ENCODE results near the gene CAMK2D. TPM values are rescaled to one million over a fixed set of nuclear protein-coding genes. Genes with fewer than 3 reads are reported as not detected.

CAMK2D gene
- total and polyA plus RNA-seq, 2 donors from 2014 or later = 9.1 to 34.7 TPM

GRCh38 chr4:113604955-113605354 lies 156.6 kb downstream of the CAMK2D start:
- Histone ChIP-seq H3K9ac (ENCODE audit: low read length in 3 of 3) (no peak overlapping the region), H3K9me3 (ENCODE audit: control insufficient read depth in 2 of 3, insufficient read depth in 1 of 3, low read length in 3 of 3) (no peaks in the 10 kb centered on the region), H3K36me3 (ENCODE audit: control insufficient read depth in 2 of 3, insufficient read depth in 3 of 3, low read length in 3 of 3) (no peaks in the 10 kb centered on the region), H3K4me1 (ENCODE audit: control insufficient read depth in 2 of 3, insufficient read depth in 2 of 3, low read depth in 1 of 3, low read length in 3 of 3) (no peaks in the 10 kb centered on the region), H3K27me3 (ENCODE audit: control insufficient read depth, insufficient read depth, low read length) (no peaks in the 10 kb centered on the region), H3K4me3 (ENCODE audit: low read length in 3 of 3) (no peak overlapping the region), H3K27ac (ENCODE audit: low read depth in 2 of 2, low read length in 2 of 2) (no peak overlapping the region)
- no peak for FAIRE-seq
- TF ChIP-seq CTCF (IDR thresholded peaks at IDR 0.05; ENCODE audit: borderline replicate concordance, extremely low read depth, insufficient read depth) = no peak
- intact Hi-C loops (cut with DNase I) = no loop called here
- DNase-seq = no peak

- Histone ChIP-seq H3K4me3 (ENCODE audit: low read length in 3 of 3) (no peak overlapping the region), H3K36me3 (ENCODE audit: control insufficient read depth in 2 of 3, insufficient read depth in 3 of 3, low read length in 3 of 3) (no peaks in the 10 kb centered on the region), H3K9ac (ENCODE audit: low read length in 3 of 3) (no peak overlapping the region), H3K9me3 (ENCODE audit: control insufficient read depth in 2 of 3, insufficient read depth in 1 of 3, low read length in 3 of 3) (no peaks in the 10 kb centered on the region), H3K4me1 (ENCODE audit: control insufficient read depth in 2 of 3, insufficient read depth in 2 of 3, low read depth in 1 of 3, low read length in 3 of 3) (no peaks in the 10 kb centered on the region), H3K27me3 (ENCODE audit: control insufficient read depth, insufficient read depth, low read length) (no peaks in the 10 kb centered on the region), H3K27ac (ENCODE audit: low read depth in 2 of 2, low read length in 2 of 2) (no peak overlapping the region)
- FAIRE-seq = peak; percentile 29
- intact Hi-C loops (cut with DNase I) = no loop called here
- no peak for DNase-seq
- TF ChIP-seq CTCF (IDR thresholded peaks at IDR 0.05; ENCODE audit: borderline replicate concordance, extremely low read depth, insufficient read depth) = no peak
These were observed 157.6 kb downstream of the CAMK2D start for GRCh38 chr4:113603911-113604310.

- Histone ChIP-seq H3K9ac (ENCODE audit: low read length in 3 of 3) (no peak overlapping the region), H3K9me3 (ENCODE audit: control insufficient read depth in 2 of 3, insufficient read depth in 1 of 3, low read length in 3 of 3) (no peaks in the 10 kb centered on the region), H3K27me3 (ENCODE audit: control insufficient read depth, insufficient read depth, low read length) (no peaks in the 10 kb centered on the region), H3K36me3 (ENCODE audit: control insufficient read depth in 2 of 3, insufficient read depth in 3 of 3, low read length in 3 of 3) (no peaks in the 10 kb centered on the region), H3K27ac (ENCODE audit: low read depth in 2 of 2, low read length in 2 of 2) (no peak overlapping the region), H3K4me1 (ENCODE audit: control insufficient read depth in 2 of 3, insufficient read depth in 2 of 3, low read depth in 1 of 3, low read length in 3 of 3) (no peaks in the 10 kb centered on the region), H3K4me3 (ENCODE audit: low read length in 3 of 3) (no peak overlapping the region)
- TF ChIP-seq CTCF (IDR thresholded peaks at IDR 0.05; ENCODE audit: borderline replicate concordance, extremely low read depth, insufficient read depth) = no peak
- DNase-seq = no peak
- intact Hi-C loops (cut with DNase I) = no loop called here
- FAIRE-seq = no peak
These were observed 158.8 kb downstream of the CAMK2D start for GRCh38 chr4:113602646-113603228.

GRCh38 chr4:113601636-113602035 lies 159.9 kb downstream of the CAMK2D start:
- no peaks in the 10 kb centered on the region for H3K36me3 ChIP-seq (ENCODE audit: control insufficient read depth in 2 of 3, insufficient read depth in 3 of 3, low read length in 3 of 3)
- TF ChIP-seq CTCF (IDR thresholded peaks at IDR 0.05; ENCODE audit: borderline replicate concordance, extremely low read depth, insufficient read depth) = no peak
- no peak for DNase-seq
- H3K9me3 ChIP-seq (ENCODE audit: control insufficient read depth in 2 of 3, insufficient read depth in 1 of 3, low read length in 3 of 3) = no peaks in the 10 kb centered on the region
- intact Hi-C loops (cut with DNase I) = no loop called here
- no peaks in the 10 kb centered on the region for H3K27me3 ChIP-seq (ENCODE audit: control insufficient read depth, insufficient read depth, low read length)
- FAIRE-seq = no peak
- no peaks in the 10 kb centered on the region for H3K4me1 ChIP-seq (ENCODE audit: control insufficient read depth in 2 of 3, insufficient read depth in 2 of 3, low read depth in 1 of 3, low read length in 3 of 3)
- no peak overlapping the region for H3K9ac ChIP-seq (ENCODE audit: low read length in 3 of 3)
- H3K4me3 ChIP-seq (ENCODE audit: low read length in 3 of 3) = no peak overlapping the region
- H3K27ac ChIP-seq (ENCODE audit: low read depth in 2 of 2, low read length in 2 of 2) = no peak overlapping the region
